HL-60/S4 treated with phorbol 12-myristate 13-acetate at 8.2 ng/mL for 4 days and 3 days (cell line): ENCODE data around the gene TRIM66.

Source experiments
- in situ Hi-C: fragments of 300-500 bp; cut with MboI; formaldehyde crosslinking; loops from 2 replicates; pipeline ENCODE4 v1.15.0; 2022; ENCODE audit warnings: low sequenced_read_pairs

TRIM66 gene

DNA sequence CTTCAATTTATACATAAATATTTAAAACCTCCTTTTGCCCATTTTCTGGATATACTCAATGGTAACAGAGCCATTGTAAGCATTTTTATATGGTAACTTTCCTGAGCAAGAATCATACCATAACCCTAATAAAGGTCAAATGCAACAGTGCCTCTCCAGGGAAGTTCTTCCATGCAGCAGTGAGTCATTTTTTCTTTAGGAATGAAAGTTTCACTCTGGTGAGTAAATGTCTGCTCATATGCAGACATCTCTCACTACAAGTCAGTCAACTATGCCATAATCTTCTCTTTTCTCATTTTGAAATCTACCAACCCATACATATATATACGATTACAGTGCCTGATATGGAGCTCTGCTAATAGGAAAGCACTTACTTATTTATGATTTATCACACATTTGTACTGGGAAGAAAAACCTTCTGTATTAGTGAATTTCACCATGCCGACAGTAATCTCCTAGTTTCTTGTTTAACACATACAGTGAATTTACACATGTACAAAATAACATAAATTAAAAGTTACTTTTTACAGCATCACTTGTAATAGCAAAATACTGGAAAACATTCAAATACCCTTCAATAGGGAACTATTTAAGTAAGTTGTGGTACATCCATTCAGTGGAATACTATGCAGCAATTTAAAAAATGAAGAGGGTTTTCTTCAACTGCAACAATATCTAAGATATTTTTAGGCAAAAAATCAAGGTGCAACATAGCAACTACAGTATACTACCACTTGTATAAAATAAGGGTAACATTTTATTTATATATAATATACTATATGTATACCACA, 104.5 kb downstream of the TRIM66 start:
- in situ Hi-C loops: no loop called here

DNA sequence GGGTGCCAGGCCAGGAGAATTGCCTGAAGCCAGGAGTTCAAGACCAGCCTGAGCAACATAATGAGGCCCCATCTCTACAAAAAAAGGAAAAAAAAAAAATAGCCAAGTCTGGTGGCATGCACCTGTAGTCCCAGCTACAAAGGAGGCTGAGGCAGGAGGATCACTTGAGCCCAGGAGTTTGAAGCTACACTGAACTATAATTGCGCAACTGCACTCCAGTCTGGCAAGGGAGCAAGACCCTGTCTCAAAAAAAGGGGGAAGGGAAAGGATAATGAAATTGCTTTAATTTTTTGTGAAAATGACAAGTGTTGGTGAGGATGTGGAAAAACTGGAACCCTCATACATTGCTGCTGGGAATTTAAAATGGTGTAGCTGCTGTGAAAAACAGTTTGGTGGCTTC, 107.7 kb downstream of the TRIM66 start:
- in situ Hi-C loops: loop anchor here (25.0 kb wide), 1 partner anchor 337 kb away; no protein-coding TSS in a partner anchor

DNA sequence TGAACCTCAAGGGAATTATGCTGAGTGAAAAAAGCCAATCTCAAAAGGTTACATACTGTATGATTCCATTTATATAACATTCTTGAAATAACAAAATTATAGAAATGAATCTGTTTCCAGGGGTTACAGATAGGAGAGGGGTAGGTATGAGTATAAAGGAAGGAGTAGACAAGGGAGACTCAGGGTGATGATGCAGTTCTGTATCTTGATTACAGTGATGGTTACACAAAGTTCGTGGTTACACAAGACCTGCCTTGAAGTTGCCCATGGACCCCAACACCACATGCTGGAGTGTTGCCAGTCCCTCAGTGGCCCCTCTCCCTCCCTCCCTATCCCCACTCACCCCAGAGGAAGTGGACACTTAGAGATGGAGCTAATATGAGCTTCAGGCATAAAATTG, 108.7 kb downstream of the TRIM66 start:
- in situ Hi-C loops: loop anchor here (25.0 kb wide), 1 partner anchor 336 kb away; no protein-coding TSS in a partner anchor

DNA sequence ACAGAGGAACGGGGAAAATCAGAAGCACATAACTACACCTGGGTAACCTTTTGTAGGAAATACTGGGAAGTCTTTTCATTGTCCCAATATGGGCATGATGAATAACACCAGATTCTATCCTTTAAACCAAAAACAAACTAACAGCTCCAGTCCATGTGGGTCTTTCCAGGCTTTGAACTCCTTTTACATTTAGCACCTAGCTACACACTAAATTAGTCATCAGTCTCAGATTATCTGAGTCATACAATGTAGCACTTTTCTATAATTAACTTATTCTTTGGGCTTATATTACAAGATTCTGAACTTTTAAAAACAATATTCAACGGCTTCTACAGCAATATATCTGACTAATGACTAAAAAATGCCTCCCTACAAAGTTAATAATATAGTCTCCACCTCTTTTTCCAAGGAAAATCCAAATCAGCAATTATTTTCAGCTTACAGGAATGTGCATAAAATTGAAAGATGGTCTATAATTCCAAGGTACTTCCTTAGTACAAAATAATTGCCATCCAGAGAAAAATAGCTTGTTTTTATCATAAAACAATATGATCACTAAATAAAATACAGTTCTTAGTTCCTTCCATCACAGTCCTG, 114.8 kb downstream of the TRIM66 start:
- in situ Hi-C loops: loop anchor here (25.0 kb wide), 1 partner anchor 330 kb away; no protein-coding TSS in a partner anchor

DNA sequence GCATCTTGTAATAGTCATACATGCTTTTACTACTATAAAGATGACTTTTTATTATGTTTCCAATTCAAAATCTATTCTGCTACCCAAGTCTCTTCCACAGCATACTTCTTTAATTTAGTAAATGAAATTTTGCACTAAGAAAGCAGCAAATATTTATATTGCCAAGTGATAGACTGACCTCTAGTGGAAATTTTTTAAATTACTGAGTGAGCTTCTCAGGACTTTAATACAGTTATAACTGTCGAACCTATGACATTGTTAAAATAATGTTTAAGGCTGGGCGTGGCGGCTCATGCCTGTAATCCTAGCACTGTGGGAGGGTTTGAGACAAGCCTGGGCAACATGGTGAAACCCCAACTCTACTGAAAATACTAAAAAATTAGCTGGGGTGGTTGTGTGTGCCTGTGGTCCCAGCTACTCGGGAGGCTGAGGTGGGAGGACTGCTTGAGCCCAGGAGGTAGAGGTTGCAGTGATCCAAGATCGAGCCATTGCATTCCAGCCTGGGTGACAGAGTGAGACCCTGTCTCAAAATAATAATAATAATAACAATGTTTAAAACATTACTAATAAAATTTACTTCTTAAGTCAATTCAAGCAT, 115.8 kb downstream of the TRIM66 start:
- in situ Hi-C loops: loop anchor here (25.0 kb wide), 1 partner anchor 329 kb away; no protein-coding TSS in a partner anchor

DNA sequence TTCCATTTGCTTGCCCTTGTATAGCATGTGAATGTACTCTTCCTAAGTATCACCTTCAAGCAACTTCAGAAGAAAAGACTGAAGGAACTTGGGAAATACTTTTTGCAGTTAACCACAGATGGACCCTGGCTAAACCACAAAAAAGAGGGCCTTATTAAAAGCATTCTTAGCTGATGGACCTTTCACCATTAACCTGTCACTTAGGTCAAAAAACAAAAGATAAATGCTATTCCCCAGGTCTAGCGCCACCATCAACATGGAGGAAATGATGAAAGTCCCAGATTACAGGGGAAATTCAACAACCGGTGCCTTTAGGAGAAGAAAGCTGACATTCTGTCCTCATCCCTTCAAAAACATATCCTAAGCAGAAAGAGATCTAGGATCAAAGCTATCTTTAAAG, 117.9 kb downstream of the TRIM66 start:
- in situ Hi-C loops: loop anchor here (25.0 kb wide), 1 partner anchor 327 kb away; no protein-coding TSS in a partner anchor
